RWPE2 (cell line): ENCODE measurements around the gene EFCAB9.

Experiments used
- ATAC-seq: fragments of 200-7000 bp; cut with Tn5 transposase; 3 replicates; pipeline ENCODE4 v1.9.1; 2021; ENCODE audit warnings: low read depth
- DNase-seq: peaks from one replicate; pipeline ENCODE4 v3.0.0-alpha.2; 2020; ENCODE audit warnings: low spot score
- H3K27ac ChIP-seq: fragments of 450-650 bp; 2 replicates; pipeline ENCODE4 v1.5.1; 2017; ENCODE audit warnings: mild to moderate bottlenecking; ENCODE audit not compliant: poor library complexity, severe bottlenecking
- H3K27me3 ChIP-seq: fragments of 250-450 bp; sonication (Bioruptor Pico); 2 replicates; pipeline ENCODE4 v1.5.1; 2021; ENCODE audit warnings: mild to moderate bottlenecking, moderate library complexity; ENCODE audit not compliant: insufficient read depth, poor library complexity, severe bottlenecking
- H3K36me3 ChIP-seq: fragments of 250-450 bp; sonication (Bioruptor Pico); 2 replicates; pipeline ENCODE4 v1.5.1; 2020; ENCODE audit warnings: low read depth, mild to moderate bottlenecking, moderate library complexity
- H3K4me1 ChIP-seq: fragments of 250-450 bp; sonication (Bioruptor Pico); 2 replicates; pipeline ENCODE4 v1.5.1; 2021; ENCODE audit warnings: mild to moderate bottlenecking, moderate library complexity; ENCODE audit not compliant: insufficient read depth, poor library complexity, severe bottlenecking
- H3K4me3 ChIP-seq: fragments of 250-450 bp; sonication (Bioruptor Pico); 2 replicates; pipeline ENCODE4 v1.5.1; 2021; ENCODE audit warnings: mild to moderate bottlenecking, moderate library complexity; ENCODE audit not compliant: severe bottlenecking
- H3K9me3 ChIP-seq: fragments of 250-450 bp; sonication (Bioruptor Pico); 2 replicates; pipeline ENCODE4 v1.5.1; 2021; ENCODE audit warnings: mild to moderate bottlenecking, moderate library complexity; ENCODE audit not compliant: severe bottlenecking
- CTCF ChIP-seq: fragments of 450-650 bp; IDR thresholded peaks from one replicate; pipeline ENCODE4 v1.5.1; 2017; ENCODE audit warnings: mild to moderate bottlenecking, moderate library complexity; ENCODE audit not compliant: poor library complexity, severe bottlenecking

Gene EFCAB9

GRCh38 chr5:172209714-172210113 is 15.7 kb downstream of the EFCAB9 start:
- Histone ChIP-seq H3K36me3 (peaks cover 28% of the 10 kb centered on the region), H3K27me3 (no peaks in the 10 kb centered on the region), H3K9me3 (no peaks in the 10 kb centered on the region), H3K4me1 (no peaks in the 10 kb centered on the region), H3K4me3 (no peak overlapping the region), H3K27ac (no peak overlapping the region)
- DNase-seq (no peak), ATAC-seq (no peak)
- no peak for TF ChIP-seq CTCF

- H3K27ac ChIP-seq: no peak overlapping the region
These were observed 17.7 kb downstream of the EFCAB9 start for GRCh38 chr5:172211676-172212075.

GRCh38 chr5:172213126-172213525 is 19.2 kb downstream of the EFCAB9 start:
- Histone ChIP-seq H3K27ac (no peak overlapping the region), H3K36me3 (peaks cover 35% of the 10 kb centered on the region), H3K4me1 (no peaks in the 10 kb centered on the region), H3K4me3 (no peak overlapping the region), H3K9me3 (no peaks in the 10 kb centered on the region), H3K27me3 (no peaks in the 10 kb centered on the region)
- no peak for DNase-seq
- TF ChIP-seq CTCF: no peak
- ATAC-seq: no peak

More at GRCh38 chr5:172211676-172212075, 17.7 kb downstream of the EFCAB9 start:
- no peak for TF ChIP-seq CTCF
- H3K27me3 ChIP-seq: no peaks in the 10 kb centered on the region
- no peak for ATAC-seq
- peaks cover 28% of the 10 kb centered on the region for H3K36me3 ChIP-seq
- H3K4me1 ChIP-seq: no peaks in the 10 kb centered on the region
- H3K9me3 ChIP-seq: no peaks in the 10 kb centered on the region
- no peak for DNase-seq
- H3K4me3 ChIP-seq: no peak overlapping the region

GRCh38 chr5:172216345-172216744 is 22.4 kb downstream of the EFCAB9 start:
- Histone ChIP-seq H3K27ac (no peak overlapping the region), H3K27me3 (no peaks in the 10 kb centered on the region), H3K4me1 (no peaks in the 10 kb centered on the region), H3K4me3 (no peak overlapping the region), H3K36me3 (peaks cover 44% of the 10 kb centered on the region), H3K9me3 (peaks cover 5% of the 10 kb centered on the region)
- DNase-seq (no peak), ATAC-seq (no peak)
- no peak for TF ChIP-seq CTCF

- Histone ChIP-seq H3K27me3 (no peaks in the 10 kb centered on the region), H3K4me3 (no peak overlapping the region), H3K4me1 (no peaks in the 10 kb centered on the region), H3K27ac (no peak overlapping the region), H3K9me3 (peaks cover 5% of the 10 kb centered on the region), H3K36me3 (peaks cover 41% of the 10 kb centered on the region)
- ATAC-seq: no peak
- TF ChIP-seq CTCF: no peak
- DNase-seq: no peak
These were observed 25.3 kb downstream of the EFCAB9 start for GRCh38 chr5:172219296-172219695.
